HG02870 (cell line): ENCODE data around the gene PARK7.

Source experiments
- ATAC-seq: cut with Tn5 transposase; IDR thresholded peaks from one replicate; pipeline ENCODE4 v1.9.1; 2021; ENCODE audit warnings: mild to moderate bottlenecking, moderate library complexity; ENCODE audit not compliant: unreplicated experiment

PARK7 gene

GRCh38 chr1:7980984-7981383 is 19.5 kb downstream of the PARK7 start:
- ATAC-seq: no peak

GRCh38 chr1:7983086-7983778 is 21.7 kb downstream of the PARK7 start:
- ATAC-seq: no peak

- no peak for ATAC-seq
Observed at GRCh38 chr1:7984811-7985210, 23.3 kb downstream of the PARK7 start.

- no peak for ATAC-seq
Observed at GRCh38 chr1:7985851-7986612, 24.5 kb downstream of the PARK7 start.

GRCh38 chr1:7987528-7987927 is 26.0 kb downstream of the PARK7 start:
- ATAC-seq: no peak

GRCh38 chr1:7988576-7988975 is 27.1 kb downstream of the PARK7 start:
- no peak for ATAC-seq

GRCh38 chr1:7989762-7990428 is 28.4 kb downstream of the PARK7 start:
- ATAC-seq: no peak

- ATAC-seq: no peak
Observed at GRCh38 chr1:7991504-7992440, 30.3 kb downstream of the PARK7 start.

- no peak for ATAC-seq
Observed at GRCh38 chr1:7992885-7993284, 31.4 kb downstream of the PARK7 start.

GRCh38 chr1:7993593-7994479 is 32.3 kb downstream of the PARK7 start:
- peak; percentile 80 for ATAC-seq

- no peak for ATAC-seq
Observed at GRCh38 chr1:7994827-7995226, 33.3 kb downstream of the PARK7 start.

GRCh38 chr1:7995437-7995836 is 33.9 kb downstream of the PARK7 start:
- ATAC-seq: no peak

- ATAC-seq: no peak
Observed at GRCh38 chr1:8002329-8002910, 40.9 kb downstream of the PARK7 start.

GRCh38 chr1:8002921-8003320 is 41.4 kb downstream of the PARK7 start:
- no peak for ATAC-seq

- no peak for ATAC-seq
Observed at GRCh38 chr1:8003438-8004112, 42.1 kb downstream of the PARK7 start.

GRCh38 chr1:8004113-8004802 is 42.7 kb downstream of the PARK7 start:
- no peak for ATAC-seq

- ATAC-seq: no peak
Observed at GRCh38 chr1:8004803-8005573, 43.5 kb downstream of the PARK7 start.
